HCT116 (cell line): ENCODE measurements around the gene MAP4K2. TPM values are rescaled to one million over a fixed set of nuclear protein-coding genes. Genes with fewer than 3 reads are reported as not detected.

Experiments used
- ATAC-seq: fragments of 200-7000 bp; cut with Tn5 transposase; 2 replicates; pipeline ENCODE4 v1.9.1; 2020; ENCODE audit warnings: mild to moderate bottlenecking, moderate library complexity
- BruUV-seq: library from RNA; stranded (reverse); fragments of 400-500 nt; replicated peaks from 2 replicates; lab custom pipeline; 2021; lab: Mats Ljungman, UMichigan
- CTCF ChIA-PET: fragments of 300-600 bp; sonication (Branson Sonifier 250); formaldehyde crosslinking; loops from one replicate; lab custom pipeline; 2021; ENCODE audit warnings: antibody characterized with exemption; lab: Charles Lee
- POLR2A ChIA-PET: fragments of 300-600, 350-600 bp; sonication (Branson Sonifier 250); formaldehyde crosslinking; loops from one replicate; lab custom pipeline; 2021; ENCODE audit warnings: antibody characterized with exemption; lab: Charles Lee
- RAD21 ChIA-PET, 2 experiments: fragments of 300-600 bp; sonication (Branson Sonifier 250); formaldehyde crosslinking; loops; one replicate each; lab custom pipeline; 2023; ENCODE audit warnings: low total read pairs in 2 of 2; ENCODE audit not compliant: uncharacterized antibody in 2 of 2, unreplicated experiment in 2 of 2, low non-redundant PET in 1 of 2; lab: Charles Lee
- DNase-seq: peaks from one replicate; pipeline ENCODE4 v3.0.0-alpha.2; 2010; ENCODE audit warnings: low read depth, low spot score
- H2AFZ ChIP-seq: fragments of 200-600 bp; shearing (Covaris generic), sonication (generic); 2 replicates; pipeline ENCODE4 v1.6.1; 2017; ENCODE audit warnings: low read depth, mixed run types, mixed read lengths, antibody characterized with exemption, low read length; ENCODE audit not compliant: poor library complexity, severe bottlenecking
- H3K27ac ChIP-seq: 2 replicates; pipeline ENCODE4 v1.5.1; 2012; ENCODE audit warnings: low read depth, low read length
- H3K27me3 ChIP-seq: fragments of 200-600 bp; sonication (generic); 2 replicates; pipeline ENCODE4 v1.6.1; 2016; ENCODE audit warnings: mixed run types, low read length, mixed read lengths; ENCODE audit not compliant: insufficient read depth
- H3K36me3 ChIP-seq, 2 experiments: fragments of 200-500 bp in 1 of 2; fragments of 200-600 bp in 1 of 2; sonication (Bioruptor generic) in 1 of 2; sonication (generic) in 1 of 2; 2 replicates each; pipeline versions ENCODE4 v1.5.1 to v1.6.1; 2014 to 2016; ENCODE audit warnings: low read length in 2 of 2, inconsistent platforms in 1 of 2, mixed read lengths in 1 of 2, mixed run types in 1 of 2; ENCODE audit not compliant: insufficient read depth in 2 of 2, control insufficient read depth in 1 of 2
- H3K4me1 ChIP-seq, 2 experiments: fragments of 200-600 bp in 1 of 2; sonication (generic) in 1 of 2; 2 replicates each; pipeline versions ENCODE4 v1.5.1 to v1.6.1; 2012 to 2017; ENCODE audit warnings: low read length in 2 of 2, inconsistent platforms in 1 of 2, mild to moderate bottlenecking in 1 of 2, mixed read lengths in 1 of 2, mixed run types in 1 of 2, moderate library complexity in 1 of 2; ENCODE audit not compliant: insufficient read depth in 2 of 2, control insufficient read depth in 1 of 2
- H3K4me2 ChIP-seq: fragments of 200-600 bp; sonication (generic); 2 replicates; pipeline ENCODE4 v1.6.1; 2017; ENCODE audit warnings: mixed run types, low read length, mixed read lengths
- H3K4me3 ChIP-seq, 2 experiments: fragments of 200-600 bp in 1 of 2; sonication (generic) in 1 of 2; replicated peaks in 1 of 2; 2 replicates each; pipeline ENCODE4 v1.5.1; 2011 to 2016; ENCODE audit warnings: low read length in 2 of 2, control low read depth in 1 of 2, low read depth in 1 of 2, mild to moderate bottlenecking in 1 of 2, mixed read lengths in 1 of 2, mixed run types in 1 of 2
- H3K79me2 ChIP-seq: fragments of 200-600 bp; sonication (generic); 2 replicates; pipeline ENCODE4 v1.6.1; 2017; ENCODE audit warnings: mild to moderate bottlenecking, mixed run types, low read length, moderate library complexity, mixed read lengths; ENCODE audit not compliant: insufficient read depth
- H3K9ac ChIP-seq: fragments of 200-600 bp; sonication (generic); 2 replicates; pipeline ENCODE4 v1.6.1; 2016; ENCODE audit warnings: low read length, mixed read lengths
- H3K9me2 ChIP-seq: fragments of 200-600 bp; sonication (generic), shearing (Covaris generic); 2 replicates; pipeline ENCODE4 v1.6.1; 2017; ENCODE audit warnings: mixed run types, mild to moderate bottlenecking, moderate library complexity; ENCODE audit not compliant: insufficient read depth
- H3K9me3 ChIP-seq, 2 experiments: fragments of 200-500 bp in 1 of 2; fragments of 200-600 bp in 1 of 2; sonication (Bioruptor generic) in 1 of 2; sonication (generic) in 1 of 2; 2 replicates each; pipeline ENCODE4 v1.6.1; 2014 to 2017; ENCODE audit warnings: low read length in 2 of 2, mixed read lengths in 2 of 2, inconsistent platforms in 1 of 2, low read depth in 1 of 2, mild to moderate bottlenecking in 1 of 2, mixed run types in 1 of 2, moderate library complexity in 1 of 2; ENCODE audit not compliant: control insufficient read depth in 1 of 2, insufficient read depth in 1 of 2
- H4K20me1 ChIP-seq: fragments of 200-600 bp; sonication (generic), shearing (Covaris generic); 2 replicates; pipeline ENCODE4 v1.6.1; 2017; ENCODE audit warnings: mixed run types, mild to moderate bottlenecking, moderate library complexity; ENCODE audit not compliant: insufficient read depth
- CEBPB ChIP-seq: IDR thresholded peaks from 2 replicates; pipeline ENCODE4 v1.6.1; 2012; ENCODE audit warnings: low read depth
- EGR1 ChIP-seq: IDR thresholded peaks from 2 replicates; pipeline ENCODE4 v1.6.1; 2012; ENCODE audit warnings: low read depth
- ELF1 ChIP-seq: IDR thresholded peaks from 2 replicates; pipeline ENCODE4 v1.6.1; 2012; ENCODE audit warnings: low read depth, borderline replicate concordance
- EZH2 ChIP-seq: fragments of 200-600 bp; sonication (generic); IDR thresholded peaks from 2 replicates; pipeline ENCODE4 v1.6.1; 2017; ENCODE audit warnings: antibody characterized with exemption, mixed run types
- POLR2AphosphoS5 ChIP-seq: IDR thresholded peaks from 2 replicates; pipeline ENCODE4 v1.6.1; 2011; ENCODE audit warnings: mild to moderate bottlenecking, low read depth, low read length, moderate library complexity
- SIN3A ChIP-seq: IDR thresholded peaks from 2 replicates; pipeline ENCODE4 v1.6.1; 2012; ENCODE audit warnings: low read depth
- SP1 ChIP-seq: IDR thresholded peaks from 2 replicates; pipeline ENCODE4 v1.6.1; 2012; ENCODE audit warnings: low read depth
- ZFX ChIP-seq: fragments of 450-650 bp; IDR thresholded peaks from 2 replicates; pipeline ENCODE4 v1.6.1; 2017
- ZNF274 ChIP-seq: fragments of 200-500 bp; sonication (Bioruptor generic); IDR thresholded peaks from 2 replicates; pipeline ENCODE4 v1.6.1; 2014; ENCODE audit warnings: mild to moderate bottlenecking, low read depth, low read length, inconsistent platforms
- intact Hi-C: fragments of 100-400 bp; cut with micrococcal nuclease; formaldehyde crosslinking; loops from 2 replicates; pipeline ENCODE4 v1.10.0; 2022
- total RNA-seq: library from RNA; stranded (reverse); gene quantifications from one replicate; pipeline ENCODE4 v1.2.1, GENCODE V29; 2021; ENCODE audit not compliant: unreplicated experiment
- TF ChIP-seq, protein P1 (sequence below), 3 experiments: fragments of 200-600 bp in 1 of 3; sonication (generic) in 1 of 3; IDR thresholded peaks in 2 of 3; conservative IDR thresholded peaks in 1 of 3; 2 replicates each; pipeline ENCODE4 v1.5.1; 2012 to 2017; ENCODE audit warnings: low read depth in 2 of 3, low read length in 2 of 3, antibody characterized with exemption in 1 of 3, borderline replicate concordance in 1 of 3, control low read depth in 1 of 3, mild to moderate bottlenecking in 1 of 3, mixed read lengths in 1 of 3, mixed run types in 1 of 3, moderate library complexity in 1 of 3; ENCODE audit not compliant: insufficient read depth in 1 of 3
- TF ChIP-seq, protein P2 (sequence below): IDR thresholded peaks from 2 replicates; pipeline ENCODE4 v1.6.1; 2012
- TF ChIP-seq, protein P3 (sequence below): IDR thresholded peaks from 2 replicates; pipeline ENCODE4 v1.6.1; 2012; ENCODE audit warnings: low read depth

Gene MAP4K2
- total RNA-seq, 1 experiment from 2014 or later, result 44.2 TPM

DNA sequence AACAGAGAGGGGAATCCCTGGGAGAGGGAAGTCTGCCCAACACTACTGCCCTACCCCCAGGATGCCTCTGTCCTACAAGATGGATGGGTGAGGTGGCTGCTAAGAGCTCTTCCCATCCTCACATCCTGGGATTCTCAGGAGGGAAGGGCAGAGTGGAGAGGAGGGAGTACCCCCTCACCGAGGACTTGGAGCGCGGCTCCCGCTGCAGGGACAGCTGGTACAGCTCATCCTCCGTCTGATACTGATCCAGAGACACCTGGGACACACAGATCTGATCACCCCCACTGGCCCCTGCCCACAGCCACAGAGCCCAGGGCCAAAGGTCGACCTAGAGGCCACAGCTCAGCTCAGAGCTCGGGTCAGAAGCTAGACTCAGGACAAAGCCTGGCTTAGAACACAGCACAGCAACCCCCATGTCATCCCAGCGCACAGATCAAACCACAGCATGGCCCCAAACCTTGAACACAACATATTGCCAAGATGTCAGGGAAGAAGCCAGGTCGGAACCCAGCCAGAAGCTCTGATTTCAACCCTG is 67.2 kb downstream of the MAP4K2 start:
- Histone ChIP-seq H4K20me1 (no peaks in the 10 kb centered on the region), H3K27ac (no peak overlapping the region), H3K4me1 (peaks cover 7 to 10% of the 10 kb centered on the region in 2 experiments), H3K9ac (no peak overlapping the region), H3K27me3 (no peaks in the 10 kb centered on the region), H3K9me2 (no peaks in the 10 kb centered on the region), H3K4me3 (no peak overlapping the region), H3K4me2 (no peak overlapping the region), H3K9me3 (no peaks in the 10 kb centered on the region), H3K36me3 (no peaks in the 10 kb centered on the region), H3K79me2 (no peaks in the 10 kb centered on the region), H2AFZ (no peak overlapping the region)
- intact Hi-C loops, result no loop called here
- RAD21 ChIA-PET, result no interaction called here
- CTCF ChIA-PET, result interaction anchor here (1.2 kb wide), 2 partner anchors 47 to 286 kb away, joined by 3 read pairs; no protein-coding TSS in a partner anchor
- TF ChIP-seq ZNF274 (no peak), POLR2AphosphoS5 (no peak), ZFX (no peak), EZH2 (no peak), SP1 (no peak), EGR1 (no peak), ELF1 (no peak), SIN3A (no peak), CEBPB (no peak)
- TF ChIP-seq, protein P1, sequence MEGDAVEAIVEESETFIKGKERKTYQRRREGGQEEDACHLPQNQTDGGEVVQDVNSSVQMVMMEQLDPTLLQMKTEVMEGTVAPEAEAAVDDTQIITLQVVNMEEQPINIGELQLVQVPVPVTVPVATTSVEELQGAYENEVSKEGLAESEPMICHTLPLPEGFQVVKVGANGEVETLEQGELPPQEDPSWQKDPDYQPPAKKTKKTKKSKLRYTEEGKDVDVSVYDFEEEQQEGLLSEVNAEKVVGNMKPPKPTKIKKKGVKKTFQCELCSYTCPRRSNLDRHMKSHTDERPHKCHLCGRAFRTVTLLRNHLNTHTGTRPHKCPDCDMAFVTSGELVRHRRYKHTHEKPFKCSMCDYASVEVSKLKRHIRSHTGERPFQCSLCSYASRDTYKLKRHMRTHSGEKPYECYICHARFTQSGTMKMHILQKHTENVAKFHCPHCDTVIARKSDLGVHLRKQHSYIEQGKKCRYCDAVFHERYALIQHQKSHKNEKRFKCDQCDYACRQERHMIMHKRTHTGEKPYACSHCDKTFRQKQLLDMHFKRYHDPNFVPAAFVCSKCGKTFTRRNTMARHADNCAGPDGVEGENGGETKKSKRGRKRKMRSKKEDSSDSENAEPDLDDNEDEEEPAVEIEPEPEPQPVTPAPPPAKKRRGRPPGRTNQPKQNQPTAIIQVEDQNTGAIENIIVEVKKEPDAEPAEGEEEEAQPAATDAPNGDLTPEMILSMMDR (IDR thresholded peaks at IDR 0.05 in 2 of 3, conservative IDR thresholded peaks at IDR 0.05 in 1 of 3; ENCODE audit: borderline replicate concordance in 1 of 3, insufficient read depth in 1 of 3, low read depth in 2 of 3, low read length in 2 of 3), result no peak
- TF ChIP-seq, protein P2, sequence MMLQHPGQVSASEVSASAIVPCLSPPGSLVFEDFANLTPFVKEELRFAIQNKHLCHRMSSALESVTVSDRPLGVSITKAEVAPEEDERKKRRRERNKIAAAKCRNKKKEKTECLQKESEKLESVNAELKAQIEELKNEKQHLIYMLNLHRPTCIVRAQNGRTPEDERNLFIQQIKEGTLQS, result no peak
- TF ChIP-seq, protein P3, sequence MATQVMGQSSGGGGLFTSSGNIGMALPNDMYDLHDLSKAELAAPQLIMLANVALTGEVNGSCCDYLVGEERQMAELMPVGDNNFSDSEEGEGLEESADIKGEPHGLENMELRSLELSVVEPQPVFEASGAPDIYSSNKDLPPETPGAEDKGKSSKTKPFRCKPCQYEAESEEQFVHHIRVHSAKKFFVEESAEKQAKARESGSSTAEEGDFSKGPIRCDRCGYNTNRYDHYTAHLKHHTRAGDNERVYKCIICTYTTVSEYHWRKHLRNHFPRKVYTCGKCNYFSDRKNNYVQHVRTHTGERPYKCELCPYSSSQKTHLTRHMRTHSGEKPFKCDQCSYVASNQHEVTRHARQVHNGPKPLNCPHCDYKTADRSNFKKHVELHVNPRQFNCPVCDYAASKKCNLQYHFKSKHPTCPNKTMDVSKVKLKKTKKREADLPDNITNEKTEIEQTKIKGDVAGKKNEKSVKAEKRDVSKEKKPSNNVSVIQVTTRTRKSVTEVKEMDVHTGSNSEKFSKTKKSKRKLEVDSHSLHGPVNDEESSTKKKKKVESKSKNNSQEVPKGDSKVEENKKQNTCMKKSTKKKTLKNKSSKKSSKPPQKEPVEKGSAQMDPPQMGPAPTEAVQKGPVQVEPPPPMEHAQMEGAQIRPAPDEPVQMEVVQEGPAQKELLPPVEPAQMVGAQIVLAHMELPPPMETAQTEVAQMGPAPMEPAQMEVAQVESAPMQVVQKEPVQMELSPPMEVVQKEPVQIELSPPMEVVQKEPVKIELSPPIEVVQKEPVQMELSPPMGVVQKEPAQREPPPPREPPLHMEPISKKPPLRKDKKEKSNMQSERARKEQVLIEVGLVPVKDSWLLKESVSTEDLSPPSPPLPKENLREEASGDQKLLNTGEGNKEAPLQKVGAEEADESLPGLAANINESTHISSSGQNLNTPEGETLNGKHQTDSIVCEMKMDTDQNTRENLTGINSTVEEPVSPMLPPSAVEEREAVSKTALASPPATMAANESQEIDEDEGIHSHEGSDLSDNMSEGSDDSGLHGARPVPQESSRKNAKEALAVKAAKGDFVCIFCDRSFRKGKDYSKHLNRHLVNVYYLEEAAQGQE, result no peak
- POLR2A ChIA-PET, result no interaction called here
- ATAC-seq (no peak), DNase-seq (no peak)
- no TSS peak for BruUV-seq

Other genes starting within 250 kb of the MAP4K2 start
- not detected for gene SLC22A11, start 247.3 kb downstream of the MAP4K2 start, total RNA-seq
- gene SLC22A12, start 212.0 kb downstream of the MAP4K2 start, total RNA-seq, result not detected
- 1.5 TPM for gene NRXN2, start 80.0 kb downstream of the MAP4K2 start, total RNA-seq
- gene RASGRP2, start 59.1 kb downstream of the MAP4K2 start, total RNA-seq, result 12.8 TPM
- 1.7 TPM for gene PYGM, start 43.2 kb downstream of the MAP4K2 start, total RNA-seq
- 403 TPM for gene SF1, start 24.7 kb downstream of the MAP4K2 start, total RNA-seq
- 62.1 TPM for gene MEN1, start 7.3 kb upstream of the MAP4K2 start, total RNA-seq
- 30.1 TPM for gene CDC42BPG, start 41.4 kb upstream of the MAP4K2 start, total RNA-seq
- 48.1 TPM for gene EHD1, start 75.4 kb upstream of the MAP4K2 start, total RNA-seq
- gene ATG2A, start 114.0 kb upstream of the MAP4K2 start, total RNA-seq, result 24.7 TPM
- gene PPP2R5B, start 121.5 kb upstream of the MAP4K2 start, total RNA-seq, result 10.9 TPM
- gene GPHA2, start 132.7 kb upstream of the MAP4K2 start, total RNA-seq, result not detected
- gene MAJIN, start 168.9 kb upstream of the MAP4K2 start, total RNA-seq, result not detected
- 2.1 TPM for gene BATF2, start 193.8 kb upstream of the MAP4K2 start, total RNA-seq
- gene ARL2, start 210.9 kb upstream of the MAP4K2 start, total RNA-seq, result 68.7 TPM
- 16.8 TPM for gene SNX15, start 224.2 kb upstream of the MAP4K2 start, total RNA-seq
- 36.9 TPM for gene SAC3D1, start 238.0 kb upstream of the MAP4K2 start, total RNA-seq